K562 (cell line): Measurements from ENCODE around the gene STX12. TPM values are rescaled to one million over a fixed set of nuclear protein-coding genes. Genes with fewer than 3 reads are reported as not detected.

Experiments used
- ELF1 ChIP-seq: fragments of 200-800 bp; sonication (Bioruptor generic); IDR thresholded peaks from 2 replicates; pipeline ENCODE4 v1.6.1; 2016; ENCODE audit warnings: missing genetic modification characterization, missing compliant biosample characterization
- ELF2 ChIP-seq: fragments of 250-450 bp; sonication (Bioruptor Pico); IDR thresholded peaks from 2 replicates; pipeline ENCODE4 v1.5.0; 2021; ENCODE audit warnings: mild to moderate bottlenecking
- HDAC6 ChIP-seq: IDR thresholded peaks from 2 replicates; pipeline ENCODE4 v1.6.1; 2012; ENCODE audit warnings: low read depth, mild to moderate bottlenecking, control low read depth, inconsistent platforms, low read length, moderate library complexity
- NFIX ChIP-seq: fragments of 250-450 bp; sonication (Bioruptor Pico); IDR thresholded peaks from 2 replicates; pipeline ENCODE4 v1.4.0; 2020; ENCODE audit warnings: low read depth, mild to moderate bottlenecking, moderate library complexity
- NR2C2 ChIP-seq, 2 experiments: fragments of 200-800 bp in 1 of 2; sonication (Bioruptor generic) in 1 of 2; sonication (generic) in 1 of 2; formaldehyde crosslinking in 1 of 2; IDR thresholded peaks; 2 replicates each; pipeline versions ENCODE4 v1.6.1 to v1.8.0; 2016 to 2022; ENCODE audit warnings: mild to moderate bottlenecking in 1 of 2, missing compliant biosample characterization in 1 of 2, missing genetic modification characterization in 1 of 2, missing genetic modification reagents in 1 of 2
- TBP ChIP-seq: optimal IDR thresholded peaks from 2 replicates; pipeline ENCODE3; 2011; ENCODE audit warnings: low read depth, low read length, improper control_type of control experiment
- TEAD2 ChIP-seq: fragments of 450-650 bp; IDR thresholded peaks from 2 replicates; pipeline ENCODE4 v1.6.1; 2016; ENCODE audit warnings: missing genetic modification characterization, control low read depth, missing compliant biosample characterization
- ZBTB8A ChIP-seq: fragments of 450-650 bp; IDR thresholded peaks from 2 replicates; pipeline ENCODE4 v1.6.1; 2018; ENCODE audit warnings: mild to moderate bottlenecking, moderate library complexity; ENCODE audit not compliant: partially characterized antibody
- ZNF75A ChIP-seq: fragments of 450-650 bp; formaldehyde crosslinking; IDR thresholded peaks from 2 replicates; pipeline ENCODE4 v1.4.0; 2020; ENCODE audit warnings: mild to moderate bottlenecking
- polyA plus RNA-seq, 8 experiments: library from polyadenylated mRNA; depleted of rRNA in 4 of 8; stranded (reverse) in 5 of 8; unstranded in 3 of 8; fragments of >200 nt; fragmentation: Nextera tagmentation in 2 of 8; fragmentation: Illumina TruSeq in 1 of 8; extraction: Ambion mirVana in 2 of 8; extraction: Trizol in 1 of 8; gene quantifications; 2 replicates each; pipeline versions ENCODE4 v1.2.1 to v1.2.3, GENCODE V29; 2011 to 2014; ENCODE audit warnings: inconsistent platforms in 1 of 8, missing spikeins in 1 of 8
- total RNA-seq, 7 experiments: library from RNA; depleted of rRNA in 6 of 7; stranded (reverse); fragments of >200 nt in 6 of 7; fragmentation: Illumina TruSeq in 2 of 7; extraction: Trizol in 2 of 7; gene quantifications; 2 replicates each; pipeline versions ENCODE4 v1.2.1 to v1.2.3, GENCODE V29; 2011 to 2021; ENCODE audit warnings: low replicate concordance in 1 of 7
- TF ChIP-seq, protein P1 (sequence below): fragments of 200-800 bp; sonication (Bioruptor generic); IDR thresholded peaks from 2 replicates; pipeline ENCODE4 v1.6.1; 2016; ENCODE audit warnings: missing genetic modification characterization, missing compliant biosample characterization
- TF ChIP-seq, protein P2 (sequence below): fragments of 450-650 bp; IDR thresholded peaks from 2 replicates; pipeline ENCODE4 v1.6.1; 2018; ENCODE audit not compliant: partially characterized antibody
- TF ChIP-seq, protein P3 (sequence below): fragments of 450-650 bp; formaldehyde crosslinking; IDR thresholded peaks from 2 replicates; pipeline ENCODE4 v1.4.0; 2020; ENCODE audit warnings: mild to moderate bottlenecking, moderate library complexity
- TF ChIP-seq, protein P4 (sequence below): fragments of 250-450 bp; sonication (Bioruptor Pico); IDR thresholded peaks from 2 replicates; pipeline ENCODE4 v1.5.0; 2021

The STX12 gene
- total and polyA plus RNA-seq, 9 of the 15 experiments (the other 6 are each of a cell fraction or from before 2014, with no cell fraction given): 16.9 to 31.3 (median 25.7) TPM

DNA sequence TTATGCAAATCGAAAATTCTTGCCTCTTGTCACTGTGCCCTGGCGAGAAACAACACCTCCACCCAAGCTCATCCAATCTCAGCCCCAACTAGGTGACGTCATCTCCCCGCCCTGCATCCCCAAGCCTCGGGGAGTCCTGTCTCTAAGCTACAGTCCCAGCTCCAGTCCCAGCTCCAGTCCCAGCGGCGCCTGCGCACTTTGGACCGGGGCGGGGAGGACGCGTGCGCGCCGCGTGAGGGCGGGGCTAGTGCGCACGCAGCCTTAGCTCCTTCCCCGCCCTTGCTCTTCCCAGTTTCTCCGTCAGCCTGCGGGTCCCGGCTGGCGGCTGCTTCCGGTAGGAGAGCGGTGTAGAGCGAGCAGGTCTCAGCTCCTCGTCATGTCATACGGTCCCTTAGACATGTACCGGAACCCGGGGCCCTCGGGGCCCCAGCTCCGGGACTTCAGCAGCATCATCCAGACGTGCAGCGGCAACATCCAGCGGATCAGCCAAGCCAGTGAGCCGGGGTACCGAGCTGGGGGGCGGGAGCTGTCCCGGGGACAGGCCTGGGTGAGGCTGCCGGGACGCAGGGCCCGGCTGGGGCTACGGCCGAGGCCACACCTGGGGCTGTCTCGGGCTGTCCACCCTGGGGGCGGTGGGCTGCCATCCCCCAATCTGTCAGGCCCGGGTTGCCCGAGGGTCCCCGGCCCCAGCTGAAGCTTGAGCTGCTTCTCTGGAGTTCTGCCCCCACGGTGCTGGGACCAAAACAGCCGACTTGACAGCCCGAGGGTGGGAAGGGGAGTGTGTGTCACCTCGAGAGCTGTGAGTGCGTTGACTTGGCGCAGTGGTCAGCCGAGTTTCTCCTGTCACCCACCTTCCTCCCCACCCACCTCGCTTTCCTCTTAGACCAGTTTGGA lies at the start of gene STX12 (continued):
- TF ChIP-seq, protein P1, sequence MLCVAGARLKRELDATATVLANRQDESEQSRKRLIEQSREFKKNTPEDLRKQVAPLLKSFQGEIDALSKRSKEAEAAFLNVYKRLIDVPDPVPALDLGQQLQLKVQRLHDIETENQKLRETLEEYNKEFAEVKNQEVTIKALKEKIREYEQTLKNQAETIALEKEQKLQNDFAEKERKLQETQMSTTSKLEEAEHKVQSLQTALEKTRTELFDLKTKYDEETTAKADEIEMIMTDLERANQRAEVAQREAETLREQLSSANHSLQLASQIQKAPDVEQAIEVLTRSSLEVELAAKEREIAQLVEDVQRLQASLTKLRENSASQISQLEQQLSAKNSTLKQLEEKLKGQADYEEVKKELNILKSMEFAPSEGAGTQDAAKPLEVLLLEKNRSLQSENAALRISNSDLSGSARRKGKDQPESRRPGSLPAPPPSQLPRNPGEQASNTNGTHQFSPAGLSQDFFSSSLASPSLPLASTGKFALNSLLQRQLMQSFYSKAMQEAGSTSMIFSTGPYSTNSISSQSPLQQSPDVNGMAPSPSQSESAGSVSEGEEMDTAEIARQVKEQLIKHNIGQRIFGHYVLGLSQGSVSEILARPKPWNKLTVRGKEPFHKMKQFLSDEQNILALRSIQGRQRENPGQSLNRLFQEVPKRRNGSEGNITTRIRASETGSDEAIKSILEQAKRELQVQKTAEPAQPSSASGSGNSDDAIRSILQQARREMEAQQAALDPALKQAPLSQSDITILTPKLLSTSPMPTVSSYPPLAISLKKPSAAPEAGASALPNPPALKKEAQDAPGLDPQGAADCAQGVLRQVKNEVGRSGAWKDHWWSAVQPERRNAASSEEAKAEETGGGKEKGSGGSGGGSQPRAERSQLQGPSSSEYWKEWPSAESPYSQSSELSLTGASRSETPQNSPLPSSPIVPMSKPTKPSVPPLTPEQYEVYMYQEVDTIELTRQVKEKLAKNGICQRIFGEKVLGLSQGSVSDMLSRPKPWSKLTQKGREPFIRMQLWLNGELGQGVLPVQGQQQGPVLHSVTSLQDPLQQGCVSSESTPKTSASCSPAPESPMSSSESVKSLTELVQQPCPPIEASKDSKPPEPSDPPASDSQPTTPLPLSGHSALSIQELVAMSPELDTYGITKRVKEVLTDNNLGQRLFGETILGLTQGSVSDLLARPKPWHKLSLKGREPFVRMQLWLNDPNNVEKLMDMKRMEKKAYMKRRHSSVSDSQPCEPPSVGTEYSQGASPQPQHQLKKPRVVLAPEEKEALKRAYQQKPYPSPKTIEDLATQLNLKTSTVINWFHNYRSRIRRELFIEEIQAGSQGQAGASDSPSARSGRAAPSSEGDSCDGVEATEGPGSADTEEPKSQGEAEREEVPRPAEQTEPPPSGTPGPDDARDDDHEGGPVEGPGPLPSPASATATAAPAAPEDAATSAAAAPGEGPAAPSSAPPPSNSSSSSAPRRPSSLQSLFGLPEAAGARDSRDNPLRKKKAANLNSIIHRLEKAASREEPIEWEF (CRISPR knock-in tag): no peak
- TF ChIP-seq, protein P2, sequence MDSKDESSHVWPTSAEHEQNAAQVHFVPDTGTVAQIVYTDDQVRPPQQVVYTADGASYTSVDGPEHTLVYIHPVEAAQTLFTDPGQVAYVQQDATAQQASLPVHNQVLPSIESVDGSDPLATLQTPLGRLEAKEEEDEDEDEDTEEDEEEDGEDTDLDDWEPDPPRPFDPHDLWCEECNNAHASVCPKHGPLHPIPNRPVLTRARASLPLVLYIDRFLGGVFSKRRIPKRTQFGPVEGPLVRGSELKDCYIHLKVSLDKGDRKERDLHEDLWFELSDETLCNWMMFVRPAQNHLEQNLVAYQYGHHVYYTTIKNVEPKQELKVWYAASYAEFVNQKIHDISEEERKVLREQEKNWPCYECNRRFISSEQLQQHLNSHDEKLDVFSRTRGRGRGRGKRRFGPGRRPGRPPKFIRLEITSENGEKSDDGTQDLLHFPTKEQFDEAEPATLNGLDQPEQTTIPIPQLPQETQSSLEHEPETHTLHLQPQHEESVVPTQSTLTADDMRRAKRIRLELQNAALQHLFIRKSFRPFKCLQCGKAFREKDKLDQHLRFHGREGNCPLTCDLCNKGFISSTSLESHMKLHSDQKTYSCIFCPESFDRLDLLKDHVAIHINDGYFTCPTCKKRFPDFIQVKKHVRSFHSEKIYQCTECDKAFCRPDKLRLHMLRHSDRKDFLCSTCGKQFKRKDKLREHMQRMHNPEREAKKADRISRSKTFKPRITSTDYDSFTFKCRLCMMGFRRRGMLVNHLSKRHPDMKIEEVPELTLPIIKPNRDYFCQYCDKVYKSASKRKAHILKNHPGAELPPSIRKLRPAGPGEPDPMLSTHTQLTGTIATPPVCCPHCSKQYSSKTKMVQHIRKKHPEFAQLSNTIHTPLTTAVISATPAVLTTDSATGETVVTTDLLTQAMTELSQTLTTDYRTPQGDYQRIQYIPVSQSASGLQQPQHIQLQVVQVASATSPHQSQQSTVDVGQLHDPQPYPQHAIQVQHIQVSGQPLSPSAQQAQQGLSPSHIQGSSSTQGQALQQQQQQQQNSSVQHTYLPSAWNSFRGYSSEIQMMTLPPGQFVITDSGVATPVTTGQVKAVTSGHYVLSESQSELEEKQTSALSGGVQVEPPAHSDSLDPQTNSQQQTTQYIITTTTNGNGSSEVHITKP: no peak
- TF ChIP-seq TBP (peak; percentile 72), ELF2 (CRISPR knock-in tag) (peak; percentile 75), ZNF75A (no peak), NFIX (no peak), HDAC6 (no peak), ELF1 (peak; percentile 83), ZBTB8A (no peak), NR2C2 (CRISPR knock-in tag; IDR thresholded peaks at IDR 0.05) (peak; percentile 62; the same call in 1 of the 2 replicates), NR2C2 (tag; IDR thresholded peaks at IDR 0.05) (no peak), TEAD2 (tag) (no peak)
- TF ChIP-seq, protein P3, sequence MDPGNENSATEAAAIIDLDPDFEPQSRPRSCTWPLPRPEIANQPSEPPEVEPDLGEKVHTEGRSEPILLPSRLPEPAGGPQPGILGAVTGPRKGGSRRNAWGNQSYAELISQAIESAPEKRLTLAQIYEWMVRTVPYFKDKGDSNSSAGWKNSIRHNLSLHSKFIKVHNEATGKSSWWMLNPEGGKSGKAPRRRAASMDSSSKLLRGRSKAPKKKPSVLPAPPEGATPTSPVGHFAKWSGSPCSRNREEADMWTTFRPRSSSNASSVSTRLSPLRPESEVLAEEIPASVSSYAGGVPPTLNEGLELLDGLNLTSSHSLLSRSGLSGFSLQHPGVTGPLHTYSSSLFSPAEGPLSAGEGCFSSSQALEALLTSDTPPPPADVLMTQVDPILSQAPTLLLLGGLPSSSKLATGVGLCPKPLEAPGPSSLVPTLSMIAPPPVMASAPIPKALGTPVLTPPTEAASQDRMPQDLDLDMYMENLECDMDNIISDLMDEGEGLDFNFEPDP (CRISPR knock-in tag): no peak
- TF ChIP-seq, protein P4, sequence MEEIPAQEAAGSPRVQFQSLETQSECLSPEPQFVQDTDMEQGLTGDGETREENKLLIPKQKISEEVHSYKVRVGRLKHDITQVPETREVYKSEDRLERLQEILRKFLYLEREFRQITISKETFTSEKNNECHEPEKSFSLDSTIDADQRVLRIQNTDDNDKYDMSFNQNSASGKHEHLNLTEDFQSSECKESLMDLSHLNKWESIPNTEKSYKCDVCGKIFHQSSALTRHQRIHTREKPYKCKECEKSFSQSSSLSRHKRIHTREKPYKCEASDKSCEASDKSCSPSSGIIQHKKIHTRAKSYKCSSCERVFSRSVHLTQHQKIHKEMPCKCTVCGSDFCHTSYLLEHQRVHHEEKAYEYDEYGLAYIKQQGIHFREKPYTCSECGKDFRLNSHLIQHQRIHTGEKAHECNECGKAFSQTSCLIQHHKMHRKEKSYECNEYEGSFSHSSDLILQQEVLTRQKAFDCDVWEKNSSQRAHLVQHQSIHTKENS (CRISPR knock-in tag): no peak
